A673 (cell line): Measurements from ENCODE around the gene HSD11B2. TPM values are rescaled to one million over a fixed set of nuclear protein-coding genes. Genes with fewer than 3 reads are reported as not detected.

Source experiments
- BruUV-seq: library from RNA; stranded (reverse); fragments of 400-500 nt; replicated peaks from 2 replicates; lab custom pipeline; 2021; lab: Mats Ljungman, UMichigan
- CTCF ChIA-PET: fragments of 300-600 bp; sonication (Branson Sonifier 250); formaldehyde crosslinking; loops from one replicate; lab custom pipeline; 2022; ENCODE audit warnings: antibody characterized with exemption; lab: Charles Lee
- POLR2A ChIA-PET: fragments of 300-600 bp; sonication (Branson Sonifier 250); formaldehyde crosslinking; loops from one replicate; lab custom pipeline; 2022; ENCODE audit warnings: antibody characterized with exemption; ENCODE audit not compliant: low non-redundant PET; lab: Charles Lee
- DNase-seq: peaks from one replicate; pipeline ENCODE4 v3.0.0-alpha.2; 2015; ENCODE audit warnings: low spot score
- H3K27ac ChIP-seq: fragments of 200-600 bp; sonication (generic); 2 replicates; pipeline ENCODE4 v1.5.1; 2016; ENCODE audit warnings: mixed run types, low read depth, mild to moderate bottlenecking, mixed read lengths, antibody characterized with exemption, low read length; ENCODE audit not compliant: poor library complexity, severe bottlenecking
- H3K27me3 ChIP-seq: fragments of 200-600 bp; sonication (generic); replicated peaks from 2 replicates; pipeline ENCODE4 v1.6.1; 2017; ENCODE audit warnings: mixed run types, low read depth, mild to moderate bottlenecking, mixed read lengths, antibody characterized with exemption, low read length; ENCODE audit not compliant: insufficient read depth, poor library complexity
- H3K36me3 ChIP-seq: fragments of 200-600 bp; sonication (generic); 2 replicates; pipeline ENCODE4 v1.6.1; 2016; ENCODE audit warnings: mixed run types, mild to moderate bottlenecking, mixed read lengths, antibody characterized with exemption, low read length; ENCODE audit not compliant: insufficient read depth, poor library complexity, severe bottlenecking
- H3K4me1 ChIP-seq: fragments of 200-600 bp; sonication (generic); 2 replicates; pipeline ENCODE4 v1.6.1; 2017; ENCODE audit warnings: mixed run types, mild to moderate bottlenecking, mixed read lengths, antibody characterized with exemption, low read length; ENCODE audit not compliant: insufficient read depth, poor library complexity, severe bottlenecking
- H3K4me3 ChIP-seq: fragments of 200-600 bp; sonication (generic); 2 replicates; pipeline ENCODE4 v1.5.1; 2016; ENCODE audit warnings: low read depth, mixed run types, mild to moderate bottlenecking, mixed read lengths, low read length; ENCODE audit not compliant: poor library complexity, severe bottlenecking
- H3K9me3 ChIP-seq: fragments of 200-600 bp; sonication (generic); 2 replicates; pipeline ENCODE4 v1.6.1; 2016; ENCODE audit warnings: mixed run types, low read depth, mild to moderate bottlenecking, mixed read lengths, antibody characterized with exemption, low read length; ENCODE audit not compliant: poor library complexity, severe bottlenecking
- EZH2 ChIP-seq: fragments of 200-600 bp; sonication (generic); IDR thresholded peaks from 2 replicates; pipeline ENCODE4 v1.6.1; 2017; ENCODE audit warnings: borderline replicate concordance, low read depth, mild to moderate bottlenecking, mixed read lengths, antibody characterized with exemption, low read length; ENCODE audit not compliant: poor library complexity, severe bottlenecking
- intact Hi-C: fragments of 100-400 bp; cut with micrococcal nuclease; formaldehyde crosslinking; loops from one replicate; pipeline ENCODE4 v1.10.0; 2022; ENCODE audit not compliant: unreplicated experiment
- total RNA-seq: library from RNA; stranded (reverse); gene quantifications from 2 replicates; pipeline ENCODE4 v1.2.3, GENCODE V29; 2021
- TF ChIP-seq, protein P1 (sequence below): fragments of 300-800, 200-600 bp; sonication (generic); conservative IDR thresholded peaks from 2 replicates; pipeline ENCODE4 v1.5.1; 2017; ENCODE audit warnings: low read depth, mild to moderate bottlenecking, antibody characterized with exemption, low read length, moderate library complexity, mixed read lengths

HSD11B2 gene
- total RNA-seq, 1 experiment from 2014 or later, result 2.3 TPM

DNA sequence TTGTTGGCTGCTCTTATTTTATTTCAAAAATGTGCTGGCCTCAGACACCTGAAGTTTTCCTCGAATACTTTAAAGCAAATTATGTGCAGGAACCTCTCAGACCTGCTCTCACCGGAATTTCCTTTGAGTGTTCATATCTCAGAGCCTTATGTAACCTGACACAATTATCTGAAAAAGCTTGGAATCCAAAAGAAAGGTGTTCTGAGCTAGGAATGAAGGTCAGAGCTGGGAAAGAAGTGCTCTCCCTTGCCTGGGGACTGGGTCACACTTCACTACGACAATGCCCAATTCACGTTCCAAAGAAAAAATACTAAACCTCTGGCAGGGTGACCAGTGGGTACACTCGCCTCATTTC, 6.7 kb upstream of the HSD11B2 start:
- Histone ChIP-seq H3K4me3 (no peak overlapping the region), H3K27ac (peak overlapping the region; percentile 36), H3K4me1 (peaks cover 34% of the 10 kb centered on the region), H3K36me3 (no peaks in the 10 kb centered on the region), H3K27me3 (no peaks in the 10 kb centered on the region), H3K9me3 (no peaks in the 10 kb centered on the region)
- no TSS peak for BruUV-seq
- TF ChIP-seq, protein P1, sequence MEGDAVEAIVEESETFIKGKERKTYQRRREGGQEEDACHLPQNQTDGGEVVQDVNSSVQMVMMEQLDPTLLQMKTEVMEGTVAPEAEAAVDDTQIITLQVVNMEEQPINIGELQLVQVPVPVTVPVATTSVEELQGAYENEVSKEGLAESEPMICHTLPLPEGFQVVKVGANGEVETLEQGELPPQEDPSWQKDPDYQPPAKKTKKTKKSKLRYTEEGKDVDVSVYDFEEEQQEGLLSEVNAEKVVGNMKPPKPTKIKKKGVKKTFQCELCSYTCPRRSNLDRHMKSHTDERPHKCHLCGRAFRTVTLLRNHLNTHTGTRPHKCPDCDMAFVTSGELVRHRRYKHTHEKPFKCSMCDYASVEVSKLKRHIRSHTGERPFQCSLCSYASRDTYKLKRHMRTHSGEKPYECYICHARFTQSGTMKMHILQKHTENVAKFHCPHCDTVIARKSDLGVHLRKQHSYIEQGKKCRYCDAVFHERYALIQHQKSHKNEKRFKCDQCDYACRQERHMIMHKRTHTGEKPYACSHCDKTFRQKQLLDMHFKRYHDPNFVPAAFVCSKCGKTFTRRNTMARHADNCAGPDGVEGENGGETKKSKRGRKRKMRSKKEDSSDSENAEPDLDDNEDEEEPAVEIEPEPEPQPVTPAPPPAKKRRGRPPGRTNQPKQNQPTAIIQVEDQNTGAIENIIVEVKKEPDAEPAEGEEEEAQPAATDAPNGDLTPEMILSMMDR, result no peak
- no peak for TF ChIP-seq EZH2
- DNase-seq, result no peak
- ChIA-PET CTCF (interaction anchor here (0.9 to 1.2 kb wide), 2 partner anchors 41 to 164 kb away, joined by 3 read pairs; no protein-coding TSS in a partner anchor), POLR2A (no interaction called here)
- intact Hi-C loops, result no loop called here

DNA sequence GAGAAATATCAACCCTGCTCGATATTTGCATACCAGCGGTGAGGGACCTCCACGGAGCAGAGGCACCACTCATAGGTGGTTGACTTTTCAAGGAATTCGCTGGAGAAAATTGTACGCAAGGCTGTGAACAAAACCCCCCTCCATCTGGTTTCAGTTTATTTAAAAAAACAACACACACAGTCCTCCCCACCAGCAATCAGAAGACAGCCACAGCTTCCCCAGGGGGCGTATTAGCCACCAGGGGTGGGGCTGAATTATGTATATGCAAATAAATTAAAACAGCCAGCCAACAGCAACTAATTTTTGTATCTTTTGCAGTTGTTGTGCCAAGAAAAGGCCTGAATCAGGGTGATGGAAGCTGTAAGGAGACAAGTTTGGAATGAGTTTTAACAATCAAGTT, 5.9 kb upstream of the HSD11B2 start:
- H3K36me3 ChIP-seq, result no peaks in the 10 kb centered on the region
- TF ChIP-seq, protein P1, result no peak
- TF ChIP-seq EZH2, result no peak
- intact Hi-C loops, result loop anchor here (5.0 kb wide), 1 partner anchor 42 kb away; no protein-coding TSS in a partner anchor
- peaks cover 34% of the 10 kb centered on the region for H3K4me1 ChIP-seq
- H3K27ac ChIP-seq, result peak overlapping the region; percentile 36
- no TSS peak for BruUV-seq
- H3K9me3 ChIP-seq, result no peaks in the 10 kb centered on the region
- H3K27me3 ChIP-seq, result no peaks in the 10 kb centered on the region
- ChIA-PET CTCF (interaction anchor here (0.9 kb wide), 1 partner anchor 41 kb away, joined by 3 read pairs; no protein-coding TSS in a partner anchor), POLR2A (no interaction called here)
- H3K4me3 ChIP-seq, result no peak overlapping the region
- no peak for DNase-seq

DNA sequence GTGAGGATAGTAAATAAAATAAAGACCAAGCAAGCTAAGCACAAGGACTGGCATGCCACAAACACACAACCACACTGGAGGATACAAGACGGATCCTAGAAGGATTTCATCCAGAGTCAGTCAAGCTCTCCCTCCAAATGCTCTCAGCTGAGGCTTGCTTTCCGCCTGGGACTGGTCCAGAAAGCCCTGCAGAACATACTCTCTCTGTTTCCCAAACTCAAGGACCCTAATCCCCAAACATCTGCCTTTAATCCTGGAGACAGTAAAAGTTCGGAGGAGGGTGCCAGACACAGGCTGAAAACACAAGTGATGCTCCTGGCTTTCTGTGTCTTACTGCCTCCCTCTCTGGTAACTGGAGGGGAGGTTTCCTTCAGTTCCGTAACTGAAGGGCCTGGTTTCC, 5.3 kb upstream of the HSD11B2 start:
- Histone ChIP-seq H3K4me1 (peaks cover 38% of the 10 kb centered on the region), H3K27ac (no peak overlapping the region), H3K9me3 (no peaks in the 10 kb centered on the region), H3K27me3 (peaks cover 3% of the 10 kb centered on the region), H3K4me3 (no peak overlapping the region), H3K36me3 (no peaks in the 10 kb centered on the region)
- no peak for TF ChIP-seq EZH2
- TF ChIP-seq, protein P1, result no peak
- BruUV-seq, result no TSS peak
- intact Hi-C loops, result loop anchor here (5.0 kb wide), 1 partner anchor 42 kb away; no protein-coding TSS in a partner anchor
- ChIA-PET POLR2A (no interaction called here), CTCF (no interaction called here)
- DNase-seq, result no peak
